ENCODE results near the gene ZNF689. TPM values are rescaled to one million over a fixed set of nuclear protein-coding genes. Genes with fewer than 3 reads are reported as not detected.
A peak's percentile ranks its signal among the peaks of the same experiment; 100 is the strongest.

ZNF689 gene
- total and polyA plus RNA-seq, 2 of the 13 experiments (the other 11 are each of a cell fraction or from before 2014, with no cell fraction given): 9.7 to 19.5 TPM

DNA sequence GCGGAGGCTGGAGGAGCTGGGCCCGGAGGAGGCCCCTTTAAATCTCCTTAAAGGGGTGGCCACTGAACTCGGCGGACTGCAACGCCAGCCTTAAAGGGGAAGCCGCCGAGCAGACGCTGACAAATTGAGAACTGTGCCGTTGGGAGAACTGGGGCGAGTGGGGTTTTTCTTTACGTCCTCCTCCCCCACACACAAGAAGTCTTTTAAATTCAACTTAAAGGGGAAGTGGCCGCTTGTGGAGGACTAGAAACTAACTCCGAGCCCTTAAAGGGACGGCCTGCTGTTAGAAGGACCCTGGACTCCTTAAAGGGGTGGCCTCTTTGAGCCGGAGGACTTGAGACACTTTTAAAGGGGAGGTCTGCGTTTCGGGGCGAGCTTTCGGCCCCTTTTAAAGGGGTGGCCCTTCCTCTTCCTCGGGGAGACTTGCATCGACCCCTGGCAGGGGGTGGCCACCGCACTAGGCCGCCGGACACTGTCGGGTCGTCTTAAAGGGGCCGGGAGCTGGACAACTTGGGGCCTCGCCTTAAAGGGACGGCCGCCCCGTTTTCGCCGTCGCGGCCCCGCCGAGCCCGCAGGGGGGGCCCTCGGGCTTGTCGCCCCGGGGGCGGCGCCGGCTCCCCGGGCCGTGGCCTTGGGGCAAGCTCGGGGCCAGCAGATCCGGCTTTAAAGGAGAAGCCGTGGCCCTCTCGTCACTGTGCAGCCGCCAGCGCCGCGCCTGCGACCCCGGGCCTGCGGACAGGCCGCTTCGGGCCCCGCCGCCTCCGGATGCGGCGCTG lies 48.7 kb upstream of the ZNF689 start (continued):
- no peak for TF ChIP-seq RNF219 (CRISPR knock-in tag; IDR thresholded peaks at IDR 0.05)
- no peak for TF ChIP-seq NR1H2 (CRISPR knock-in tag; IDR thresholded peaks at IDR 0.05; ENCODE audit: borderline replicate concordance, low read depth)
- TF ChIP-seq RBM39 (IDR thresholded peaks at IDR 0.05; ENCODE audit: low read depth, low read length, poor library complexity, severe bottlenecking): no peak
- TF ChIP-seq DNMT3B (CRISPR knock-in tag; conservative IDR thresholded peaks at IDR 0.05): no peak
- TF ChIP-seq TOPORS (CRISPR knock-in tag; IDR thresholded peaks at IDR 0.05): 0 out of 2 replicates have a peak, but pooled peaks have one; percentile 71
- TF ChIP-seq TP53 (CRISPR knock-in tag; conservative IDR thresholded peaks at IDR 0.05): no peak
- TF ChIP-seq ZNF563 (CRISPR knock-in tag; IDR thresholded peaks at IDR 0.05): peak; percentile 78; the same call in 1 of the 2 replicates
- TF ChIP-seq RAD21 (CRISPR knock-in tag; IDR thresholded peaks at IDR 0.05): peak; percentile 54; the same call in 1 of the 2 replicates
- TF ChIP-seq, protein P1, sequence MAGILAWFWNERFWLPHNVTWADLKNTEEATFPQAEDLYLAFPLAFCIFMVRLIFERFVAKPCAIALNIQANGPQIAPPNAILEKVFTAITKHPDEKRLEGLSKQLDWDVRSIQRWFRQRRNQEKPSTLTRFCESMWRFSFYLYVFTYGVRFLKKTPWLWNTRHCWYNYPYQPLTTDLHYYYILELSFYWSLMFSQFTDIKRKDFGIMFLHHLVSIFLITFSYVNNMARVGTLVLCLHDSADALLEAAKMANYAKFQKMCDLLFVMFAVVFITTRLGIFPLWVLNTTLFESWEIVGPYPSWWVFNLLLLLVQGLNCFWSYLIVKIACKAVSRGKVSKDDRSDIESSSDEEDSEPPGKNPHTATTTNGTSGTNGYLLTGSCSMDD (CRISPR knock-in tag; IDR thresholded peaks at IDR 0.05): no peak
- no peak for TF ChIP-seq RXRB (CRISPR knock-in tag; IDR thresholded peaks at IDR 0.05; ENCODE audit: borderline replicate concordance)
- TF ChIP-seq, protein P2, sequence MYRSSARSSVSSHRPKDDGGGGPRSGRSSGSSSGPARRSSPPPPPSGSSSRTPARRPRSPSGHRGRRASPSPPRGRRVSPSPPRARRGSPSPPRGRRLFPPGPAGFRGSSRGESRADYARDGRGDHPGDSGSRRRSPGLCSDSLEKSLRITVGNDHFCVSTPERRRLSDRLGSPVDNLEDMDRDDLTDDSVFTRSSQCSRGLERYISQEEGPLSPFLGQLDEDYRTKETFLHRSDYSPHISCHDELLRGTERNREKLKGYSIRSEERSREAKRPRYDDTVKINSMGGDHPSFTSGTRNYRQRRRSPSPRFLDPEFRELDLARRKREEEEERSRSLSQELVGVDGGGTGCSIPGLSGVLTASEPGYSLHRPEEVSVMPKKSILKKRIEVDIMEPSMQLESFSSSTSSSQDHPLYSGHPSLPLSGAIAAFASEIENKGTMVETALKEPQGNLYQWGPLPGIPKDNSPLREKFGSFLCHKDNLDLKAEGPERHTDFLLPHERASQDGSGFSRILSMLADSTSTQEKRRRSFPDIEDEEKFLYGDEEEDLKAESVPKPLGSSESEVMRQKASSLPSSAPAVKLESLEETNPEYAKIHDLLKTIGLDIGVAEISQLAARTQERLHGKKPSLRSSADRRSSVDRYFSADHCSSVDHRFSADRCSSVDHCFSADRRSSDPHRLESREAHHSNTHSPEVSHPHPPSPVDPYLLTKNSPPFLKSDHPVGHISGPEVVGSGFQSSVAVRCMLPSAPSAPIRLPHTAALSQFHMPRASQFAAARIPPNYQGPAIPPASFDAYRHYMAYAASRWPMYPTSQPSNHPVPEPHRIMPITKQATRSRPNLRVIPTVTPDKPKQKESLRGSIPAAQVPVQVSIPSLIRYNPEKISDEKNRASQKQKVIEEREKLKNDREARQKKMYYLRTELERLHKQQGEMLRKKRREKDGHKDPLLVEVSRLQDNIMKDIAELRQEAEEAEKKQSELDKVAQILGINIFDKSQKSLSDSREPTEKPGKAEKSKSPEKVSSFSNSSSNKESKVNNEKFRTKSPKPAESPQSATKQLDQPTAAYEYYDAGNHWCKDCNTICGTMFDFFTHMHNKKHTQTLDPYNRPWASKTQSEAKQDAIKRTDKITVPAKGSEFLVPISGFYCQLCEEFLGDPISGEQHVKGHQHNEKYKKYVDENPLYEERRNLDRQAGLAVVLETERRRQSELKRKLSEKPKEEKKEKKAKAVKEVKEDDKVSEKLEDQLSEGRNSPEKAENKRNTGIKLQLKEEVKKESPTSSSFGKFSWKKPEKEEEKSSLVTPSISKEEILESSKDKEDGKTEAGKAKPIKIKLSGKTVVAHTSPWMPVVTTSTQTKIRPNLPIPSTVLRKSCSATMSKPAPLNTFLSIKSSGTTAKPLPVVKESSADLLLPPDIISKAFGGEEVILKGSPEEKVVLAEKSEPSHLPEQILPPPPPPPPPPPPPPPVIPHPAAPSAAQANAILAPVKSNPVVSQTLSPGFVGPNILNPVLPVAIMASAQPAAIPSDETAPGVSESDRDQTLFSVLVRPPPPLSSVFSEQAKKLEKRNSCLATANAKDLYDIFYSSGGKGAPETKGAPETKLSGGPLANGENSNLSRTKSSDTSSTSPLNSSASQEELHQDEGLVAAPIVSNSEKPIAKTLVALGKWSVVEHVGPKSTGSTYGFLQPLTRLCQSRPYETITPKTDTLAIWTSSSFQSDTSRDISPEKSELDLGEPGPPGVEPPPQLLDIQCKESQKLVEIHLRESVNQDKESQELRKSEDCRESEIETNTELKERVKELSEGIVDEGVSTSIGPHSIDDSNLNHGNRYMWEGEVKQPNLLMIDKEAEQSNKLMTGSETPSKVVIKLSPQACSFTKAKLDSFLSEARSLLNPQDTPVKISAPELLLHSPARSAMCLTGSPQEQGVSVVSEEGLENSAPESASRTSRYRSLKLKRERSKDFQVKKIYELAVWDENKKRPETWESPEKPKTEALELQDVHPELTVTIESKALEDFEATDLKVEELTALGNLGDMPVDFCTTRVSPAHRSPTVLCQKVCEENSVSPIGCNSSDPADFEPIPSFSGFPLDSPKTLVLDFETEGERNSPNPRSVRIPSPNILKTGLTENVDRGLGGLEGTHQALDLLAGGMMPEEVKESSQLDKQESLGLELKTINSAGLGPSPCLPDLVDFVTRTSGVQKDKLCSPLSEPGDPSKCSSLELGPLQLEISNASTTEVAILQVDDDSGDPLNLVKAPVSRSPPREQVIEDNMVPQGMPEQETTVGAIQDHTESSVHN (CRISPR knock-in tag; IDR thresholded peaks at IDR 0.05): no peak
- no peak for TF ChIP-seq POLR2AphosphoS2 (IDR thresholded peaks at IDR 0.05; ENCODE audit: low read depth, low read length)
- no peak for TF ChIP-seq XBP1 (CRISPR knock-in tag; IDR thresholded peaks at IDR 0.05)
- no peak for TF ChIP-seq NFE2 (CRISPR knock-in tag; IDR thresholded peaks at IDR 0.05)
- TF ChIP-seq KLF16 (CRISPR knock-in tag; IDR thresholded peaks at IDR 0.05): no peak
- no peak for TF ChIP-seq ZNF354B (CRISPR knock-in tag; IDR thresholded peaks at IDR 0.05)
- TF ChIP-seq ZNF781 (CRISPR knock-in tag; IDR thresholded peaks at IDR 0.05; ENCODE audit: borderline replicate concordance, not compliant biosample characterization): peak; percentile 48
- no peak; the same call in 1 of the 2 replicates for TF ChIP-seq HIVEP1 (CRISPR knock-in tag; IDR thresholded peaks at IDR 0.05)

Data from HepG2 (cell line).